HG02973 (cell line): ENCODE data around the gene ZC3H12C.

Experiments
- ATAC-seq: cut with Tn5 transposase; IDR thresholded peaks from one replicate; pipeline ENCODE4 v1.9.1; 2021; ENCODE audit warnings: moderate library complexity; ENCODE audit not compliant: unreplicated experiment

ZC3H12C gene

GRCh38 chr11:110147962-110148709, 54.9 kb downstream of the ZC3H12C start:
- no peak for ATAC-seq

DNA sequence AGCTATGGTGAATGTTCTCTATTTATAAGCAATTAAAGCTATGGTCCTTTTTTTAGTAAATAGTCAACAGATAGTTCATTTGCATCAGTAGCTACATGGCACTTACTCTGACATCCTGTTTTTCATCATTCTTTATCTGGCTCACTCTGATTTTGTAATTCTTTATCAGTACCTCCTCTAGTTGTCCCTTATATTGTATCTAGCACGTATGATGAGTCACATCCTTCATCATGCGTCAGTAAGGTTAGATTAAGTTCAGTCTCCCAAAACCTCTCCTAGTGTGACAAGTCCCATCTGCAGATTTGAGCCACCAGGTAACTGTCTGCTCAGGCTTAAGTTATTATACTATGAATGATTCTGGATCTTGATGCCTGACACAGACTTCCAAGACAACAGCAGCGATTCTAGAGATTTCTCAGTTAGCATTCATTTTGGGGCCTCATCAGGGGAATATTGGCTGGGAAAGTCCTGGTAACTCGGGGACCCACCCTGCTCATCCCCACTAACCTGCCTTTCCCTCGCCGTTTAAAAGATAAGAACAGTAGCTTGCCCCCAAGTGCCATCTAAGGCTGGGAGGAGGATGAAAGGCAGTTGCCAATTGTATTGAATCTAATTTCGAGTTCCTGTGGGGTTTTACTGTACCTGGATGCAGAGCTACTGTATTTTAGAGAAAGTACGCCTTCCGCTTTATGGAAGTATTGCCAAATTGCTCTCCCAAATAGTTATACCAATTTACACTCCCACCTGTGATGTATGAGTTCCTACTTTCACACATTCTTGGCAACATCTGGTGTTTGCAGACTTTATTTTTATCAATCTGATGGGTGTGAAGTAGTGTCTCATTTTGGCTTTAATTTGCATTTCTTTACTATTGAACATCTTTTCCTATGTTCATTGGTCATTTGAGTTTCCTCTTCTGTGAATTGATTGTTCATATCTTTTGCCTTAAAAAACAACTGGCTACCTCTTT, 55.9 kb downstream of the ZC3H12C start:
- ATAC-seq = no peak

GRCh38 chr11:110152199-110152598, 59.0 kb downstream of the ZC3H12C start:
- no peak for ATAC-seq

DNA sequence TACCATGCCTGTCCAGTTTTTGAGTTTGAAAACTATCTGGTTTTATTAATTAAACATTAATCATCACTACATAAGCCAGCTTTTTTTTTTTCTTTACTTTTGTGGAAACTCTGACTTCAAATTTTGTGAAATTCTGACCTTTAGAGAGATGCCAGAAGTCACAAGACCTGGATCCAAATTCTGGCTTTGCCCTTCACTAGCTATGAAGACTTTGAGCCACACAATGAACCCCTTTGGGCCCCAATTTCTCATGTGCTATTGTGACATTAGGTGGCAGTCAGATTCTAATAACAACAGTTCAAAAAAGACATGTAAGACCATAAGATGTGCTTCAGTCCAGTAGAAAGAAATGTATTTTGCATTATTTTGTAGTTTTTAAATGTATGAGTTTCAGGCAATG, 60.3 kb downstream of the ZC3H12C start:
- ATAC-seq = no peak

DNA sequence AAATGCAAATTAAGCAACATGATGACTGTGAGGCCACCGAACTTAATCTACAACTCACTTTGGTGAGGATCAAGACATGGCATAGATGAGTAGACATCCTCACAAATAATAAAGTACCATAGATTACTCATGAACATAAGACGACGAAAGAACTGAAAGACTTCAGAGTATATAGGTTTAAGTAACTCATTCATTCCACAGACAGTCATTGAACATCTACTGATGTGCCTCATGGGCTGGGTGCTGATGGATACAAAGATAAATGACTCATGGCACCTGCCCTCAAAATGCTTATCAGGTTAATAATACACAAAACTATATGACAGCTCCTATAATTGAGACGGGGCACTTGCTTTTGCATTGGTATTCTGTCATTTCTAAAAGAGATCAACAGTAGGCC, 63.3 kb downstream of the ZC3H12C start:
- no peak for ATAC-seq

DNA sequence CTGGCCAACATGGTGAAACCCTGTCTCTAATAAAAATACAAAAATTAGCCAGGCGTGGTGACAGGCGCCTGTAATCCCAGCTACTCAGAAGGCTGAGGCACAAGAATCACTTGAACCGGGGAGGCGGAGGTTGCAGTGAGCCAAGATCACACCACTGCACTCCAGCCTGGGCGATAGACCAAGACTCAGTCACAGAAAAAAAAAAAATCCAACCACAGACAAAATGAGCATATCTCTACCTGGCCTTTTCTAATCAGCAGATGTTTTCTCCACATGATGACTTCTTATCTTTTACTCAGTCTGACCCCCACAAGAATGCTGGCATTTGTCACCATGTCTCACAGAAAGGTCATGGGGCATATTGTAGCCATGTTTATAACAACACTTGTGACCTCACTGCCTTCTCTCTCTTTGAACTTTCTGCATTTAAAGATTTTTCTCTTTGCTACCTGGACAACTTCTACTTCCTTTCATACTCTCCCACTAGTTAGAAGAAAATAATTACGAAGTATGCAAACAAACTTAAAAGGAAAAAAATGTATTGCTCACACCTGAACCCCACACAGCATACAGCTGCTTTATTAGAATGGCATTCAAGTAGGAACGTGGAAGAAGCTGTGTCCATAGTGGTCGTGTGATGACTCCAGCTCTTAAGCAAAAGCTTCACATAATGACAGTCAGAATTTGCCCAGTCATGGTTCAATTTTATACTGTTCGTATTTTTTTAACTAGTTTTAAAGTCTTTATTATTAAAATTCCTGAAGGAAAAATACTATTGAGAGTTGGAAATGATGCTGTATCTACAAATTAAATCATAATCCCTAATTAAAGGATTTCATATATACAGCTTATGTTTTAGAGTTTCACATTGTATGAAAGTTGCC, 65.4 kb downstream of the ZC3H12C start:
- no peak for ATAC-seq

GRCh38 chr11:110159476-110159875, 66.3 kb downstream of the ZC3H12C start:
- no peak for ATAC-seq

- ATAC-seq = no peak
Observed at GRCh38 chr11:110160016-110160415, 66.8 kb downstream of the ZC3H12C start.

DNA sequence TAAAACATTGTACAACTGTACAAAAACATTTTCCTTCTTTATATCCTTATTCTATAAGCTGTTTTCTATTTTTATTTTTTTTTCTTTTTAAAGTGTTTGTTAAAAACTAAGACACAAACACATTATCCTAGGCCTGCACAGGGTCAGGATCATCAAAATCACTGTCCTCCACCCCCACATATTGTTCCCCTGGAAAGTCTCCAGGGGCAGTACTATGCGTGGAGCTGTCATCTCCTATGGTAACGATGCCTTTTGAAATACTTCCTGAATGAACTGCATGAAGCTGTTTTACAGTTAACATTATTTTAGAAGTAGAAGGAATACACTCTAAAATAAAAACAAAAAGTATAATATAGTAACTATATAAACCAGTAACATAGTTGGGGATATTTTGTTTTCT, 67.2 kb downstream of the ZC3H12C start:
- no peak for ATAC-seq

- ATAC-seq = no peak
Observed at GRCh38 chr11:110161061-110161460, 67.9 kb downstream of the ZC3H12C start.

- no peak for ATAC-seq
Observed at GRCh38 chr11:110162216-110162615, 69.0 kb downstream of the ZC3H12C start.

DNA sequence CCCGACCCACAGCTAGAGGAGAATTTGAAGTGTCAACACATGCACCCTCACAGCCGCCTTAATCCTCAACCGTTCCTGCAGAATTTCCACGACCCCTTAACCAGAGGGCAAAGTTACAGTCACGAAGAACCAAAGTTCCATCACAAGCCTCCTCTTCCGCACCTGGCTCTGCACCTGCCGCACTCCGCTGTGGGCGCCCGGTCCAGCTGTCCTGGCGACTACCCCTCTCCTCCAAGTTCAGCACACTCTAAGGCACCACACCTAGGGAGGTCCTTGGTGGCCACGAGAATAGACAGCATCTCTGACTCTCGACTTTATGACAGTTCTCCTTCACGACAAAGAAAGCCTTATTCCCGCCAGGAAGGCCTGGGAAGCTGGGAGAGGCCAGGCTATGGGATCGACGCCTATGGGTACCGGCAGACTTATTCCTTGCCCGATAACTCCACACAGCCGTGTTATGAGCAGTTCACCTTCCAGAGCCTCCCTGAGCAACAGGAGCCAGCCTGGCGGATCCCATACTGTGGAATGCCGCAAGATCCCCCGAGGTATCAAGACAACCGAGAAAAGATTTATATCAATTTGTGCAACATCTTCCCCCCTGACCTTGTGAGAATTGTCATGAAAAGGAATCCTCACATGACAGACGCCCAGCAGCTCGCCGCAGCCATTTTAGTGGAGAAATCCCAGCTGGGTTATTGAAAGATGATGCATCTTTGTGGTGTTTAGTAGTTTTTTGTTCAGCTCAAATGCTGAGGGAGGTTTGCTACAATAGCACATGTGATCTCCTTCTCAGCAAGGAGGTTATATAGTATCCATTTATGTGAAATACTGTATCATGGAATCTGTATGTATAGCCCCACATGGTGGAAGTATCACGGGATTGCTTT, 72.1 kb downstream of the ZC3H12C start:
- no peak for ATAC-seq

DNA sequence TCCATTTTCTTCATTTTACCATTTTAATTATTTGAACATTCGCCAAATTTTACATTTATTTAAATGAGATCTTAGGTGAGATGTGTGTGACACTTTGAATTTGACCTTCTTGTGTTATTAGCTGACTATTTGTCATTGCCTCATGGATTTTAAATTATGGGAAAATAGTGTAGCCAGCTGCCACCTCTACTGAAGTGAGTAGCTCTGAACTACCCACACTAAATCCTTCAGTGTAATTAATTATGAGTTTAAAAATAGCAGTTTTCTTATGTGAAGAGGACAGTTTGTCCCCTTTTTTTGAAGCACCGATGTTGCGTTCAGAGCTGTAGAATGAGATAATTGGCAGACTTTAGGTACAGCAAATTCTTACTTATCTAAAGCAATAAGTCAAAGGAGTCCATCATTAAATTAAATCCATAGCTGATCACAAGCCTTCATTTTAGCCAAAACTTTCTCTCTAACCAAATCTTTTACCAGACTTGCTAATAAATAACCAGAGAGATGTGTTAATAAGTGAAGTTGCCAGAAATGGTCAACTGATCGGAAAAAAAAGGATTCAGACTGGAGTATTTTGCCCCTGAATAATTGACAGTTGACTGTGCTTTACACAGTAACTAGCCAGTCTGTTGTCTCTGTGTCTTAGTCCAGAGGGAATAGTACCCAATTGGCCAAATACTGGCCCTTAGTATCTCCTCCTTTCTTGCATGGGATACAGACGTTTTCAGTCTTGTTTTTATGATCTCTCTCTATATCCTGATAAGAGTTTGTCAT, 75.0 kb downstream of the ZC3H12C start:
- no peak for ATAC-seq

- no peak for ATAC-seq
Observed at GRCh38 chr11:110169738-110170137, 76.5 kb downstream of the ZC3H12C start.

GRCh38 chr11:110172468-110173065, 79.4 kb downstream of the ZC3H12C start:
- no peak for ATAC-seq

GRCh38 chr11:110173811-110174644, 80.8 kb downstream of the ZC3H12C start:
- ATAC-seq = peak; percentile 65

DNA sequence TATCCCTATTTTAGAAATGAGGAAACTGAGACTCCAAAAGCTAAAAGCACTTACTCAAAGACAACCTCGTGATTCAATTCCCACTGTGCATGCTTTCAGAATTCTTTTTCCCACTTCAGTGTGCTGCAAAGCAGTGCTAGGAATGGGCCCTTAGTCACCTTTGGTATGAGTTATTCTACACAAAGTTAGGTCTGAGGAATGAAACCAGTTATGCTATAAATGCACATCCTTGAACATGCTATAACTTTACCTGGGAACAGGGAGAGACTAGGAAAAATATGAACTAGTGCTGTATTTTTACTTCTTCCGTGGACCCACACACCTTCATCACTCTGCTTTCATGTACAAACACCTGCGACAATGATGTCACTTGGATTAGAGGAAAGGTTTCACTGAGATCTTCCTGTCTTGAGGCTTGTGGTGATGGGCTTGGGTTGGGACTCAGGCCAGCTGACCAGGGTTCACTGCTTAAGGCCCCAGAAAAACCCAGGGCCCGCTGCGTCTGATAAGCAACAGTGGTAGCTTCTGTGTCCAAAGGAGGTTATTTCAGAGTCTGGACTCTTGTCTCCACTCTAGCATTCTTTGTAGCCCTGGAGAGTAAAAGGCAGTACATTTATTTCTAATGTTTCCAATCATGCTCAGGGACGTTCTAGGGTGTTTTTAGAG, 81.6 kb downstream of the ZC3H12C start:
- no peak for ATAC-seq
